ENCODE data around the gene NHLH1. TPM values are rescaled to one million over a fixed set of nuclear protein-coding genes. Genes with fewer than 3 reads are reported as not detected.

The NHLH1 gene
- total RNA-seq, 4 donors from 2014 or later = 0.80 TPM; not detected in 3

DNA sequence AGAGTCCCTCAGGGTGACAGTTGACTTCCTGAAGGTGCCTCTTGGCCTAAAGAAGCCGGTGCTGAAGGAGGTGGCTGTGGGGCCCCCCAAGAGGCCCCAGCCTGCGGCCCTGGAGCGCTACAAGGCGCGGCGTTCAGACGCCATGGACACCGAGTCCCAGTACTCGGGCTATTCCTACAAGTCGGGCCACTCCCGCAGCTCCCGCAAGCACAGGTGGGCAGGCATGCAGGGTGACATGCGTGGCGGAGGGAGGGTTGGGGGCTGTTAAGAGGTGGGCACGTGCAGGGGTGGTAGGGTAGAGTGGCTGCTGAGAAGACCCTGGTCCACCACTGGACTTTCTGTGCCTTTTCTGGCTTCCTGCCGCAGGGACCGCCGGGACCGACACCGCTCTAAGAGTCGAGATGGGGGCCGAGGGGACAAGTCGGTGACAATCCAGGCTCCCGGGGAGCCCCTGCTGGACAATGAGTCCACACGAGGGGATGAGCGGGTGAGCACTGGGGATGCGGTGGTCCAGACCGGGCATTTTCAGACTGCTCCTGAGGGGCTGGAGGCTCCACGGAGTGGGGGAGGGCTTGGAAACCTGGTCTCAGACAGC, 48.9 kb downstream of the NHLH1 start:
- no peaks in the 10 kb centered on the region for H3K27me3 ChIP-seq
- no peaks in the 10 kb centered on the region for H3K36me3 ChIP-seq
- no peak overlapping the region for H3K4me3 ChIP-seq
- TF ChIP-seq, protein P1, sequence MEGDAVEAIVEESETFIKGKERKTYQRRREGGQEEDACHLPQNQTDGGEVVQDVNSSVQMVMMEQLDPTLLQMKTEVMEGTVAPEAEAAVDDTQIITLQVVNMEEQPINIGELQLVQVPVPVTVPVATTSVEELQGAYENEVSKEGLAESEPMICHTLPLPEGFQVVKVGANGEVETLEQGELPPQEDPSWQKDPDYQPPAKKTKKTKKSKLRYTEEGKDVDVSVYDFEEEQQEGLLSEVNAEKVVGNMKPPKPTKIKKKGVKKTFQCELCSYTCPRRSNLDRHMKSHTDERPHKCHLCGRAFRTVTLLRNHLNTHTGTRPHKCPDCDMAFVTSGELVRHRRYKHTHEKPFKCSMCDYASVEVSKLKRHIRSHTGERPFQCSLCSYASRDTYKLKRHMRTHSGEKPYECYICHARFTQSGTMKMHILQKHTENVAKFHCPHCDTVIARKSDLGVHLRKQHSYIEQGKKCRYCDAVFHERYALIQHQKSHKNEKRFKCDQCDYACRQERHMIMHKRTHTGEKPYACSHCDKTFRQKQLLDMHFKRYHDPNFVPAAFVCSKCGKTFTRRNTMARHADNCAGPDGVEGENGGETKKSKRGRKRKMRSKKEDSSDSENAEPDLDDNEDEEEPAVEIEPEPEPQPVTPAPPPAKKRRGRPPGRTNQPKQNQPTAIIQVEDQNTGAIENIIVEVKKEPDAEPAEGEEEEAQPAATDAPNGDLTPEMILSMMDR (IDR thresholded peaks at IDR 0.05) = no peak
- no peak for TF ChIP-seq POLR2A (IDR thresholded peaks at IDR 0.05)
- H3K27ac ChIP-seq = no peak overlapping the region
- no peaks in the 10 kb centered on the region for H3K9me3 ChIP-seq
- no peaks in the 10 kb centered on the region for H3K4me1 ChIP-seq
- no peak for DNase-seq

DNA sequence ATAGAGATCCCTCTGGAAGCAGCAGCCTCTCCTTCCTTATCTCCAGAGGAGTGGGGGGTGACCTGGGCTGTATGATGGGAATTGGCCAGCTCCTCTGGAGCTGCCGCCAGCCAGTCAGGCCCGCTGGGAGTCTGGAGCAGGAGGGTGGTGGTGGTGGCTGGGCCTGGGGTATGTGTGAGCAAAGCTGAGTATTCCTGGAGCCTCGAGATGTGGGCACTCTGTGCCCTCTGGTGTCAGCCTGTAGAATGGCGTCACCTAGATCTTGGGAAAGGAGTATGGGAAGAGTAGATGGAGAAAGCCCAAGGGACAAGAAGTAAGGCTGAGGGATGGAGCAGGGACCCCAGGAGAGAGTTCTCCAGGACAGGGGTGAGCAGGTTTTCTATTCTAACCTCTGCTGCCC, 49.5 kb downstream of the NHLH1 start:
- Histone ChIP-seq H3K27me3 (no peaks in the 10 kb centered on the region), H3K36me3 (no peaks in the 10 kb centered on the region), H3K4me1 (no peaks in the 10 kb centered on the region), H3K4me3 (no peak overlapping the region), H3K9me3 (no peaks in the 10 kb centered on the region), H3K27ac (no peak overlapping the region)
- DNase-seq = no peak
- no peak for TF ChIP-seq POLR2A (IDR thresholded peaks at IDR 0.05)
- TF ChIP-seq, protein P1 (IDR thresholded peaks at IDR 0.05) = peak in 3 of 6 experiments; percentile 47 to 51 (median 48)

DNA sequence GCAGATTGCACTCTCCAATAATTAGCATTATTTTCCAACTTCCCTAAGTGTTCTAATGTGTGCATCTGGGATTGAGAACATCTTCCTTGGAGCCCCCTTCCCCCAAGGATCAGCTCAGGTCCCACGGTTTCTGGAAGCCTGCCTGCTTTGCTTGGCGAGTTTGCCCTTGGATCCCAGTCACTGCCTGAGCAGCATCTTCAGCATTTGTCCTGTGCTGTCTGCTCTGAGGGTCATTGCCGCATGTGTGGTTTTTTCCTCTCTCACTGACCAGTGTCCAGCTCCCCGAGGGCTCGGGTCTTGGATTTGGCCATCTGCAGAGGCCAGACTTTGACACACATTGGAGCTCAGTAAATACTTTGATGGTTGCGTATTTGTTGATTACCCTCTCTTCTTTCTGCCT, 51.6 kb downstream of the NHLH1 start:
- Histone ChIP-seq H3K4me3 (no peak overlapping the region), H3K27ac (no peak overlapping the region), H3K27me3 (no peaks in the 10 kb centered on the region), H3K36me3 (no peaks in the 10 kb centered on the region), H3K4me1 (no peaks in the 10 kb centered on the region), H3K9me3 (no peaks in the 10 kb centered on the region)
- no peak for DNase-seq
- TF ChIP-seq, protein P1 (IDR thresholded peaks at IDR 0.05) = no peak
- no peak for TF ChIP-seq POLR2A (IDR thresholded peaks at IDR 0.05)

- Histone ChIP-seq H3K27me3 (no peaks in the 10 kb centered on the region), H3K36me3 (peaks cover 0 to under 1% (median 0%) of the 10 kb centered on the region in 3 donors)
Observed at GRCh38 chr1:160419150-160419837, 52.4 kb downstream of the NHLH1 start.

DNA sequence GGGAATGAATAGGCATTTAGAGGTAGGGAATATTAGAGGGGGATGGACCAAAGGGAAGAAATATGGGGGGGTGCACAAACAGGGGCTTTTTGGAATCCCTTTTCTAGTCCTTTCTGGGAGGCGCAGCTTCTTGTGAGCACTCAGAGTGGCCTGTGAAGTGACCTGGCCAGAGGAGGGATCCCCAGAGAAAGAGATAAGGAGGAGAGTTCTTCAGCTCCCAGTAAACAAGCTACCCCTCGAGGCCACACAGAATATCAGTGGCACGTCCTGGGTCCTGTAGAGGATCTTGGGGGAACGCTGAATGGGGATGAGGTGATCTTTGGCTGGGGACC, 52.9 kb downstream of the NHLH1 start:
- H3K9me3 ChIP-seq = no peaks in the 10 kb centered on the region
- TF ChIP-seq POLR2A (IDR thresholded peaks at IDR 0.05) = no peak
- TF ChIP-seq, protein P1 (IDR thresholded peaks at IDR 0.05) = no peak
- no peaks in the 10 kb centered on the region for H3K4me1 ChIP-seq
- no peak overlapping the region for H3K27ac ChIP-seq
- no peaks in the 10 kb centered on the region for H3K27me3 ChIP-seq
- no peak for DNase-seq
- H3K4me3 ChIP-seq = no peak overlapping the region
- peaks cover 0 to 4% (median 0%) of the 10 kb centered on the region in 3 donors for H3K36me3 ChIP-seq

More at GRCh38 chr1:160419150-160419837, 52.4 kb downstream of the NHLH1 start:
- TF ChIP-seq, protein P1 (IDR thresholded peaks at IDR 0.05) = no peak
- no peak for TF ChIP-seq POLR2A (IDR thresholded peaks at IDR 0.05)
- Histone ChIP-seq H3K9me3 (no peaks in the 10 kb centered on the region), H3K4me1 (no peaks in the 10 kb centered on the region), H3K4me3 (no peak overlapping the region), H3K27ac (no peak overlapping the region)
- DNase-seq = no peak

All from Peyer's patch (tissue), 4 donors.